Measurements from ENCODE around the gene KRTAP9-1. TPM values are rescaled to one million over a fixed set of nuclear protein-coding genes. Genes with fewer than 3 reads are reported as not detected.
"Not testable (repeated sequence)": the region's sequence is repeated elsewhere in the genome, so short reads cannot be mapped to it uniquely, and the experiment has no call there.

Gene KRTAP9-1
- total RNA-seq, 4 donors from 2014 or later, result not detected

GRCh38 chr17:41226051-41226450 is 36.4 kb downstream of the KRTAP9-1 start:
- 95 to 98% methylated on average over 6 of the region's 6 CpGs for WGBS, 2 donors
- H3K4me1 ChIP-seq, result no peaks in the 10 kb centered on the region
- no peak overlapping the region for H3K4me3 ChIP-seq
- no peaks in the 10 kb centered on the region for H3K9me3 ChIP-seq
- no peak overlapping the region for H3K27ac ChIP-seq
- no peak for DNase-seq
- TF ChIP-seq, protein P1, sequence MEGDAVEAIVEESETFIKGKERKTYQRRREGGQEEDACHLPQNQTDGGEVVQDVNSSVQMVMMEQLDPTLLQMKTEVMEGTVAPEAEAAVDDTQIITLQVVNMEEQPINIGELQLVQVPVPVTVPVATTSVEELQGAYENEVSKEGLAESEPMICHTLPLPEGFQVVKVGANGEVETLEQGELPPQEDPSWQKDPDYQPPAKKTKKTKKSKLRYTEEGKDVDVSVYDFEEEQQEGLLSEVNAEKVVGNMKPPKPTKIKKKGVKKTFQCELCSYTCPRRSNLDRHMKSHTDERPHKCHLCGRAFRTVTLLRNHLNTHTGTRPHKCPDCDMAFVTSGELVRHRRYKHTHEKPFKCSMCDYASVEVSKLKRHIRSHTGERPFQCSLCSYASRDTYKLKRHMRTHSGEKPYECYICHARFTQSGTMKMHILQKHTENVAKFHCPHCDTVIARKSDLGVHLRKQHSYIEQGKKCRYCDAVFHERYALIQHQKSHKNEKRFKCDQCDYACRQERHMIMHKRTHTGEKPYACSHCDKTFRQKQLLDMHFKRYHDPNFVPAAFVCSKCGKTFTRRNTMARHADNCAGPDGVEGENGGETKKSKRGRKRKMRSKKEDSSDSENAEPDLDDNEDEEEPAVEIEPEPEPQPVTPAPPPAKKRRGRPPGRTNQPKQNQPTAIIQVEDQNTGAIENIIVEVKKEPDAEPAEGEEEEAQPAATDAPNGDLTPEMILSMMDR (IDR thresholded peaks at IDR 0.05), result no peak
- no peak for TF ChIP-seq POLR2A (IDR thresholded peaks at IDR 0.05)
- H3K27me3 ChIP-seq, result peaks cover 0 to 17% (median 0%) of the 10 kb centered on the region in 4 donors
- no peaks in the 10 kb centered on the region for H3K36me3 ChIP-seq
- intact Hi-C loops (cut with DNase I), result no loop called here

- H3K9me3 ChIP-seq; H3K36me3 ChIP-seq; DNase-seq; H3K27ac ChIP-seq; H3K4me1 ChIP-seq; intact Hi-C loops (cut with DNase I); H3K4me3 ChIP-seq: not testable (repeated sequence)
- peaks cover 0 to 17% (median 0%) of the 10 kb centered on the region in 4 donors for H3K27me3 ChIP-seq
- WGBS, 2 donors, result no CpG with 5 or more reads among the region's 4 CpGs
These were observed 37.0 kb downstream of the KRTAP9-1 start, which contains the start of gene KRTAP9-2 for GRCh38 chr17:41226598-41227095. KRTAP9-2 (plus strand) TSS chr17:41226648; CDS start chr17:41226655, 7 bp downstream.

- no peaks in the 10 kb centered on the region for H3K9me3 ChIP-seq
- H3K4me1 ChIP-seq, result no peaks in the 10 kb centered on the region
- peaks cover 0 to 35% (median 0%) of the 10 kb centered on the region in 4 donors for H3K27me3 ChIP-seq
- no peak overlapping the region for H3K4me3 ChIP-seq
- TF ChIP-seq, protein P1 (IDR thresholded peaks at IDR 0.05), result no peak
- TF ChIP-seq POLR2A (IDR thresholded peaks at IDR 0.05), result no peak
- no peaks in the 10 kb centered on the region for H3K36me3 ChIP-seq
- no peak overlapping the region for H3K27ac ChIP-seq
- intact Hi-C loops (cut with DNase I), result no loop called here
- DNase-seq, result no peak
These were observed 40.4 kb downstream of the KRTAP9-1 start for GRCh38 chr17:41230094-41230493.

DNA sequence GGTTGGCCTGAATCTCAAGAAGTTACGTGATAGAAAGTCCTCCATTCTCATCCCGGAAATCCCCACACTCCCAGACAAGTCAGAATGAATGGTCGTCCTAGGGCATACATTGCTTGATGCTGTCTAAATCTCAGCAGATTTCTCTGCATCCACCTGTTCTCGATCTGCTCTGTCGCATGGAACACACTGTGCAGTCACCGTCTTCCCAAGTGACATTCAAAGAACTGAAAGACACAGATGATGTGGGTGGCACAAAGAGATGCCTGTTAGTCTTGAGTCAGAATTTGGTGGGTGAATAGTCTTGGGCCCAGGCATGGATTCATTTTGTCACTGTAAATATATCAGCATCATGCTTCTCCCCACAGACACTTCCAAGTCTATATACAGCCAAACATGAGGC is 42.0 kb downstream of the KRTAP9-1 start:
- TF ChIP-seq, protein P1 (IDR thresholded peaks at IDR 0.05), result no peak
- no peak for TF ChIP-seq POLR2A (IDR thresholded peaks at IDR 0.05)
- no peak for DNase-seq
- intact Hi-C loops (cut with DNase I), result no loop called here
- Histone ChIP-seq H3K36me3 (no peaks in the 10 kb centered on the region), H3K4me3 (no peak overlapping the region), H3K9me3 (no peaks in the 10 kb centered on the region), H3K27ac (no peak overlapping the region), H3K4me1 (no peaks in the 10 kb centered on the region), H3K27me3 (peaks cover 0 to 27% (median 0%) of the 10 kb centered on the region in 4 donors)
- WGBS, 2 donors, result 84 to 92% methylated on average over 6 of the region's 6 CpGs

- H3K36me3 ChIP-seq; DNase-seq; H3K27ac ChIP-seq; H3K9me3 ChIP-seq; H3K4me3 ChIP-seq; intact Hi-C loops (cut with DNase I); H3K4me1 ChIP-seq: not testable (repeated sequence)
- 67 to 83% methylated on average over 1 of the region's 1 CpG for WGBS, 2 donors
- peaks cover 0 to 27% (median 0%) of the 10 kb centered on the region in 4 donors for H3K27me3 ChIP-seq
These were observed 42.9 kb downstream of the KRTAP9-1 start, which contains the start of gene KRTAP9-3 for GRCh38 chr17:41232399-41233105. KRTAP9-3 (plus strand) TSS chr17:41232449; CDS start chr17:41232502, 53 bp downstream.

DNA sequence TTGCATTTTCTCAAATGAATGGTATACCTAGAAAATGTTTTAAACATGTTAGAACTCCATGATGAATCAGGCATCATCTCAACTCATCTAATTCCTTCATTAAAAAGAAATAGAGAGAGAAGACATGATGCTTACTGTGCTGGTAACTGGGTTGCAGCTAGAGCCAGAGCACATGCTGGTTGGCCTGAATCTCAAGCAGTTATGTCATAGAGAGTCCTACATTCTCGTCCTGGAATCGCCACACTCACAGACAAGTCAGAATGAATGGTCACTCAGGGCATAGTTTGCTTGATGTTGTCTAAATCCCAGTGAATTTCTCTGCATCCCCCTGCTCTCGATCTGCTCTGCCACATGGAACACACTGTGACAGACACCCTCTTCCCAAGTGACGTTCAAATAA is 47.4 kb downstream of the KRTAP9-1 start:
- H3K4me3 ChIP-seq; intact Hi-C loops (cut with DNase I); H3K4me1 ChIP-seq; H3K9me3 ChIP-seq; DNase-seq; H3K27ac ChIP-seq; H3K36me3 ChIP-seq: not testable (repeated sequence)
- WGBS, 2 donors, result 68 to 88% methylated on average over 3 to 4 of the region's 4 CpGs
- H3K27me3 ChIP-seq, result peaks cover 0 to 29% (median 0%) of the 10 kb centered on the region in 4 donors

DNA sequence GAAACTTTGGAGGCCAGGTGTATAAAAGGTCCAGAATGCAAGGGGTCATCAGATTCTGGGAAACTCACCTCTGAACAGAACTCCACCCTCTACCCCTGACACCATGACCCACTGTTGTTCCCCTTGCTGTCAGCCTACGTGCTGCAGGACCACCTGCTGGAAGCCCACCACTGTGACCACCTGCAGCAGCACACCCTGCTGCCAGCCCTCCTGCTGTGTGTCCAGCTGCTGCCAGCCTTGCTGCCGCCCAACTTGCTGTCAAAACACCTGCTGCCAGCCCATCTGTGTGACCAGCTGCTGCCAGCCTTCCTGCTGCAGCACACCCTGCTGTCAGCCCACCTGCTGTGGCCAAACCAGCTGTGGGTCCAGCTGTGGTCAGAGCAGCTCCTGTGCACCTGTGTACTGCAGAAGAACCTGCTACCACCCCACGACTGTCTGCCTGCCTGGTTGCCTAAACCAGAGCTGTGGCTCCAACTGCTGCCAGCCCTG is 48.3 kb downstream of the KRTAP9-1 start, which contains the start of gene KRTAP9-8:
Gene KRTAP9-8, plus strand, starts transcription at position 51 of the 489 bp plus-strand sequence. Its CDS starts 53 bp downstream, at position 104.
- intact Hi-C loops (cut with DNase I); DNase-seq; H3K9me3 ChIP-seq; H3K4me1 ChIP-seq; H3K4me3 ChIP-seq; H3K27ac ChIP-seq; H3K36me3 ChIP-seq: not testable (repeated sequence)
- WGBS, 2 donors, result 33 to 51% methylated on average over 1 to 3 of the region's 3 CpGs
- peaks cover 0 to 21% (median 0%) of the 10 kb centered on the region in 4 donors for H3K27me3 ChIP-seq
